Lung (tissue), 12 donors: ENCODE measurements around the gene SPRED1. TPM values are rescaled to one million over a fixed set of nuclear protein-coding genes. Genes with fewer than 3 reads are reported as not detected.
A peak's percentile ranks its signal among the peaks of the same experiment; 100 is the strongest.

Experiments
- ATAC-seq: fragments of 200-7000 bp; cut with Tn5 transposase; one replicate; pipeline ENCODE4 v1.9.1; 2020; ENCODE audit warnings: moderate number of reproducible peaks; ENCODE audit not compliant: insufficient read depth, low FRiP score
- DNase-seq, 3 donors: peaks; one replicate each; pipeline ENCODE4 v3.0.0-alpha.2; 2013 to 2017
- H3K27ac ChIP-seq, 2 donors: one replicate each; pipeline ENCODE4 v1.5.1; 2013; ENCODE audit warnings: mild to moderate bottlenecking in 2 of 2, moderate library complexity in 2 of 2, control low read depth in 1 of 2, inconsistent platforms in 1 of 2, low read depth in 1 of 2, low read length in 1 of 2
- H3K27me3 ChIP-seq, 3 donors: one replicate each; pipeline ENCODE4 v1.5.1; 2013; ENCODE audit warnings: low read length in 2 of 3; ENCODE audit not compliant: control insufficient read depth in 3 of 3, insufficient read depth in 3 of 3
- H3K36me3 ChIP-seq, 4 donors: one replicate each; pipeline ENCODE4 v1.5.1; 2013; ENCODE audit warnings: low read length in 4 of 4, mild to moderate bottlenecking in 1 of 4, moderate library complexity in 1 of 4; ENCODE audit not compliant: control insufficient read depth in 4 of 4, insufficient read depth in 4 of 4
- H3K4me1 ChIP-seq, 5 donors: one replicate each; pipeline ENCODE4 v1.5.1; 2013; ENCODE audit warnings: low read length in 5 of 5, mild to moderate bottlenecking in 2 of 5, moderate library complexity in 1 of 5; ENCODE audit not compliant: control insufficient read depth in 5 of 5, insufficient read depth in 5 of 5
- H3K4me3 ChIP-seq: one replicate; pipeline ENCODE4 v1.5.1; 2013; ENCODE audit warnings: mild to moderate bottlenecking, control low read depth, moderate library complexity
- H3K9ac ChIP-seq, 2 donors: one replicate each; pipeline ENCODE4 v1.5.1; 2013; ENCODE audit warnings: low read length in 2 of 2, control low read depth in 1 of 2; ENCODE audit not compliant: insufficient read depth in 1 of 2
- H3K9me3 ChIP-seq, 4 donors: one replicate each; pipeline ENCODE4 v1.5.1; 2013; ENCODE audit warnings: low read length in 3 of 4, mild to moderate bottlenecking in 1 of 4, moderate library complexity in 1 of 4; ENCODE audit not compliant: control insufficient read depth in 4 of 4, insufficient read depth in 3 of 4
- WGBS, 2 donors: extraction: QIAGEN DNeasy Blood & Tissue Kit; methylation state at CpG; one replicate each; pipeline ENCODE4 v1.1.7; 2013; 5-methylcytosine and 5-hydroxymethylcytosine counted together
- polyA plus RNA-seq, 2 donors: library from polyadenylated mRNA; stranded (reverse); fragments of 200-250 nt; gene quantifications; one replicate each; pipeline ENCODE4 v1.2.1, GENCODE V29; 2013
- total RNA-seq, 2 donors: library from RNA; depleted of rRNA in 1 of 2; stranded (reverse); fragments of >200 nt in 1 of 2; gene quantifications; one replicate each; pipeline ENCODE4 v1.2.1, GENCODE V29; 2014 to 2021
- TF ChIP-seq, protein P1 (sequence below): IDR thresholded peaks from 2 replicates; pipeline ENCODE4 v1.5.1; 2012; ENCODE audit warnings: mild to moderate bottlenecking; ENCODE audit errors: control extremely low read depth, extremely low read depth
- donor health status: control.
- donor health status: control.
- donor health status: Bipolar disorder and iron deficiency.
- donor health status: healthy.
- donor health status: DM: yes; HTN: yes; CAD: no.

The SPRED1 gene
- total and polyA plus RNA-seq, 4 donors = 7.9 to 61.1 (median 31.0) TPM

DNA sequence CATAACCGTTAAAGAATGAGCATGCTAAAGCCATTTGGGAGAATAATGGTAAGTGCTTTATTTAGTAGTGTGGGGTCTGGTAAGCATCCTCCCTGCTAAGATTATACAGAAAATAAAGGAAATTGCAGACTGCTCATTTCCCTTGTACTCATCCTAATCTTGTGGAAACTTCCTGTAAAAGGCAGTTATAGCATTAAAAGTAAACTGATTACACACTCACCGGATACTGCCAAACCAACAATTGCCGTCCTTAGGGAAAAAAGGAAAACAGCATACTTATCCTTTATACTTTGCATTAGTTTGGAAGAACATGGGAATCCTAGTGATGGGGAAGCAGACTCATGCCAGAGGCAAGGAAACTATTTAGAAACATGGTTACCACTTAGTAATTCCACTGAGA, 5.3 kb upstream of the SPRED1 start:
- Histone ChIP-seq H3K9ac (no peak overlapping the region), H3K27me3 (no peaks in the 10 kb centered on the region), H3K9me3 (no peaks in the 10 kb centered on the region), H3K4me1 (peaks cover 0 to 10% (median 4%) of the 10 kb centered on the region in 5 donors), H3K36me3 (no peaks in the 10 kb centered on the region), H3K27ac (no peak overlapping the region), H3K4me3 (no peak overlapping the region)
- TF ChIP-seq, protein P1, sequence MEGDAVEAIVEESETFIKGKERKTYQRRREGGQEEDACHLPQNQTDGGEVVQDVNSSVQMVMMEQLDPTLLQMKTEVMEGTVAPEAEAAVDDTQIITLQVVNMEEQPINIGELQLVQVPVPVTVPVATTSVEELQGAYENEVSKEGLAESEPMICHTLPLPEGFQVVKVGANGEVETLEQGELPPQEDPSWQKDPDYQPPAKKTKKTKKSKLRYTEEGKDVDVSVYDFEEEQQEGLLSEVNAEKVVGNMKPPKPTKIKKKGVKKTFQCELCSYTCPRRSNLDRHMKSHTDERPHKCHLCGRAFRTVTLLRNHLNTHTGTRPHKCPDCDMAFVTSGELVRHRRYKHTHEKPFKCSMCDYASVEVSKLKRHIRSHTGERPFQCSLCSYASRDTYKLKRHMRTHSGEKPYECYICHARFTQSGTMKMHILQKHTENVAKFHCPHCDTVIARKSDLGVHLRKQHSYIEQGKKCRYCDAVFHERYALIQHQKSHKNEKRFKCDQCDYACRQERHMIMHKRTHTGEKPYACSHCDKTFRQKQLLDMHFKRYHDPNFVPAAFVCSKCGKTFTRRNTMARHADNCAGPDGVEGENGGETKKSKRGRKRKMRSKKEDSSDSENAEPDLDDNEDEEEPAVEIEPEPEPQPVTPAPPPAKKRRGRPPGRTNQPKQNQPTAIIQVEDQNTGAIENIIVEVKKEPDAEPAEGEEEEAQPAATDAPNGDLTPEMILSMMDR = no peak
- 63 to 65% methylated on average over 3 of the region's 3 CpGs for WGBS, 2 donors
- no peak for ATAC-seq
- DNase-seq = no peak

DNA sequence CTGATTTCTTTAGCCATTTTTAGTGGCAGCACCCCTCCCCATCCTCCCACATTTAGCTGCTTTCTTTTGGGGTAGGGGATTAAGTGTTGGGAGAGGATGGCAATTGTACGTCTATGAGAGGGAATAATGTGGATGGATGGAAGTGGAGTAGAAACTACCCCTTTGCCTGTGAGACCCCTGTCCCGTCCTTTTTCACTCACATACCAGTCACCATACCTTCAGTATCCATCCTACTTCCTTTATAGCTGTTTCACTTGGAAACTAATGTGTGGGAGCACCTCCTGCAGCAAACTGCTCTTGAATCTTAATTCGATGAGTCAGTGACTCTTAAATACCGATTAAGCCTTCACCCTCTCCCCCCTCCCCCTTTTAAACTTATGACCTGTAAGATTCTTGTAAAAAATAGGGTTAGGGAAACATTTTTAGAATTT, 730 bp downstream of the SPRED1 start:
- Histone ChIP-seq H3K36me3 (peaks cover 0 to 6% (median 0%) of the 10 kb centered on the region in 4 donors), H3K9ac (peak overlapping the region; percentile 26 to 92), H3K4me3 (peak overlapping the region; percentile 91), H3K27ac (peak overlapping the region; percentile 96 to 98), H3K27me3 (no peaks in the 10 kb centered on the region), H3K9me3 (no peaks in the 10 kb centered on the region), H3K4me1 (peaks cover 3 to 44% (median 13%) of the 10 kb centered on the region in 5 donors)
- ATAC-seq (no peak), DNase-seq (peak; percentile 12 to 71 (median 65))
- 0% methylated on average over 4 of the region's 4 CpGs for WGBS, 2 donors
- TF ChIP-seq, protein P1 = no peak

DNA sequence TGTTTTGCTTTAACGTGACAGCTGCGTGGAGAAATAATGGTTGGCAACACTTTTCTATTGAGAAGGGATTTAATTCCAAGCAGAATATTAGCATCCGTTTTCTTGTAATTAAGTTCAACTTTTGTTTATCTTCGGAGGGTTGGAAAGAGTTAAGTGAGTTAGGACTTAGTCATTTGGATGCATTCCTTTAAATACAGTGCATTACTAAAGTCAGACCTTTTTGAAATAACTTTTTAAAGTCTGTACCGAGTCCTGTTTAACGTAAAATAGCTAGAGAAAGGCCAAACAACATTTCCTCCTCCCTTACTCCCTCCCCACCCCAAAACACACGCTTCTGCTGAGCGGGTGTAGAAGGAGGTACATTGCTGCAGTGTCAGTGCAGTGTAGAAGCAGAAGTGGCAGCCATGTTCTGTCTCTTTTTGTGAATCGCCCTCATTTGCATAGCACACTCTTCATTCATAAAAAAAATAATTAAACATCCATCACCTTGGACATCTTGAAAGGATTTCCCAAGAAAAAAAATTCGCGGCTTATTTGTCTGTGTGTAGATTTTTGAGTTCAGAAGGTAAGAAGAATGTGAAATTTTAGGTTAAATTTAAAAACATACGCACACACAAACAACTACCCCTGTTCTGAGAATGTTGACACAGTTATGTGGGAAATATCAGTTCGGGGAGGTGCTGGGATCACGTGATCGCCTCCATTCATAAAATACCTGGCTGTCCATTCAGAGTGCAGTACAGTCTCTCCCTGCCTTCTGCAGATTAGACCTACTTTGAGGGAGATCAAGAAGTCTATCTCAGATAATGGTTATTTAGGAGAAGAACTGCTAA, 1.6 kb downstream of the SPRED1 start:
- peak overlapping the region; percentile 87 to 96 for H3K27ac ChIP-seq
- WGBS, 2 donors = 1% methylated on average over 15 of the region's 15 CpGs
- peak overlapping the region; percentile 26 to 92 for H3K9ac ChIP-seq
- TF ChIP-seq, protein P1 = no peak
- no peaks in the 10 kb centered on the region for H3K9me3 ChIP-seq
- peaks cover 0 to 6% (median 0%) of the 10 kb centered on the region in 4 donors for H3K36me3 ChIP-seq
- peaks cover 4 to 45% (median 13%) of the 10 kb centered on the region in 5 donors for H3K4me1 ChIP-seq
- peak overlapping the region; percentile 40 for H3K4me3 ChIP-seq
- H3K27me3 ChIP-seq = no peaks in the 10 kb centered on the region
- ATAC-seq (no peak), DNase-seq (peak; percentile 35 to 76 (median 69))
